ENCODE data around the gene MAGOHB. TPM values are rescaled to one million over a fixed set of nuclear protein-coding genes. Genes with fewer than 3 reads are reported as not detected.

The MAGOHB gene
- total RNA-seq, 1 donor from 2014 or later = 30.5 TPM

- Histone ChIP-seq H3K9me3 (ENCODE audit: insufficient read depth, low read depth, low read length) (no peaks in the 10 kb centered on the region), H3K4me1 (ENCODE audit: insufficient read depth, low read length) (no peaks in the 10 kb centered on the region), H3K9ac (ENCODE audit: low read length) (no peak overlapping the region), H2AFZ (ENCODE audit: low read depth, low read length) (no peak overlapping the region), H3K27me3 (ENCODE audit: insufficient read depth, low read length) (peaks cover 3% of the 10 kb centered on the region), H3K27ac (ENCODE audit: low read depth, low read length) (no peak overlapping the region), H3K36me3 (ENCODE audit: insufficient read depth, low read length) (no peaks in the 10 kb centered on the region), H4K20me1 (ENCODE audit: insufficient read depth, low read length) (no peaks in the 10 kb centered on the region), H3K4me3 (ENCODE audit: insufficient read depth, low read depth, low read length) (no peak overlapping the region), H3K4me2 (ENCODE audit: low read length) (no peak overlapping the region), H3K79me2 (ENCODE audit: insufficient read depth, low read length) (no peaks in the 10 kb centered on the region)
- no peak for DNase-seq (ENCODE audit: low read depth)
- Mint-ChIP-seq H3K4me3 (ENCODE audit: unreplicated experiment) (no peak overlapping the region), H3K9me3 (ENCODE audit: unreplicated experiment) (no peaks in the 10 kb centered on the region), H3K36me3 (ENCODE audit: low read depth, unreplicated experiment) (no peaks in the 10 kb centered on the region), H3K27me3 (ENCODE audit: low read depth, unreplicated experiment) (no peaks in the 10 kb centered on the region), H3K4me1 (ENCODE audit: low read depth, unreplicated experiment) (peaks cover 4% of the 10 kb centered on the region), H3K27ac (ENCODE audit: unreplicated experiment) (no peak overlapping the region)
- TF ChIP-seq CTCF (IDR thresholded peaks at IDR 0.05; ENCODE audit: insufficient read depth, low read depth, low read length) (no peak), EZH2 (IDR thresholded peaks at IDR 0.05; ENCODE audit: insufficient read depth, low read length) (no peak)
- FAIRE-seq = no peak
Measured at GRCh38 chr12:10558301-10558700, 55.1 kb downstream of the MAGOHB start.

GRCh38 chr12:10557766-10558165 lies 55.6 kb downstream of the MAGOHB start:
- Histone ChIP-seq H3K27me3 (ENCODE audit: insufficient read depth, low read length) (peaks cover 3% of the 10 kb centered on the region), H3K4me3 (ENCODE audit: insufficient read depth, low read depth, low read length) (no peak overlapping the region), H4K20me1 (ENCODE audit: insufficient read depth, low read length) (no peaks in the 10 kb centered on the region), H3K79me2 (ENCODE audit: insufficient read depth, low read length) (no peaks in the 10 kb centered on the region), H3K4me2 (ENCODE audit: low read length) (no peak overlapping the region), H3K27ac (ENCODE audit: low read depth, low read length) (no peak overlapping the region), H3K4me1 (ENCODE audit: insufficient read depth, low read length) (no peaks in the 10 kb centered on the region), H2AFZ (ENCODE audit: low read depth, low read length) (no peak overlapping the region), H3K9ac (ENCODE audit: low read length) (no peak overlapping the region), H3K36me3 (ENCODE audit: insufficient read depth, low read length) (no peaks in the 10 kb centered on the region), H3K9me3 (ENCODE audit: insufficient read depth, low read depth, low read length) (no peaks in the 10 kb centered on the region)
- FAIRE-seq (no peak), DNase-seq (ENCODE audit: low read depth) (no peak)
- Mint-ChIP-seq H3K27ac (ENCODE audit: unreplicated experiment) (no peak overlapping the region), H3K27me3 (ENCODE audit: low read depth, unreplicated experiment) (no peaks in the 10 kb centered on the region), H3K4me3 (ENCODE audit: unreplicated experiment) (no peak overlapping the region), H3K4me1 (ENCODE audit: low read depth, unreplicated experiment) (peaks cover 4% of the 10 kb centered on the region), H3K36me3 (ENCODE audit: low read depth, unreplicated experiment) (no peaks in the 10 kb centered on the region), H3K9me3 (ENCODE audit: unreplicated experiment) (no peaks in the 10 kb centered on the region)
- TF ChIP-seq CTCF (IDR thresholded peaks at IDR 0.05; ENCODE audit: insufficient read depth, low read depth, low read length) = no peak
- no peak for TF ChIP-seq EZH2 (IDR thresholded peaks at IDR 0.05; ENCODE audit: insufficient read depth, low read length)

GRCh38 chr12:10557329-10557728 lies 56.1 kb downstream of the MAGOHB start:
- no peaks in the 10 kb centered on the region for H3K36me3 ChIP-seq (ENCODE audit: insufficient read depth, low read length)
- H3K27me3 ChIP-seq (ENCODE audit: insufficient read depth, low read length) = peaks cover 3% of the 10 kb centered on the region
- H3K79me2 ChIP-seq (ENCODE audit: insufficient read depth, low read length) = no peaks in the 10 kb centered on the region
- no peaks in the 10 kb centered on the region for H3K9me3 ChIP-seq (ENCODE audit: insufficient read depth, low read depth, low read length)
- Mint-ChIP-seq H3K4me3 (ENCODE audit: unreplicated experiment) (no peak overlapping the region), H3K27me3 (ENCODE audit: low read depth, unreplicated experiment) (no peaks in the 10 kb centered on the region), H3K27ac (ENCODE audit: unreplicated experiment) (no peak overlapping the region), H3K9me3 (ENCODE audit: unreplicated experiment) (peaks cover 3% of the 10 kb centered on the region), H3K36me3 (ENCODE audit: low read depth, unreplicated experiment) (no peaks in the 10 kb centered on the region), H3K4me1 (ENCODE audit: low read depth, unreplicated experiment) (peaks cover 4% of the 10 kb centered on the region)
- no peaks in the 10 kb centered on the region for H4K20me1 ChIP-seq (ENCODE audit: insufficient read depth, low read length)
- H3K4me2 ChIP-seq (ENCODE audit: low read length) = no peak overlapping the region
- H2AFZ ChIP-seq (ENCODE audit: low read depth, low read length) = no peak overlapping the region
- no peak overlapping the region for H3K4me3 ChIP-seq (ENCODE audit: insufficient read depth, low read depth, low read length)
- H3K4me1 ChIP-seq (ENCODE audit: insufficient read depth, low read length) = no peaks in the 10 kb centered on the region
- no peak for FAIRE-seq
- H3K27ac ChIP-seq (ENCODE audit: low read depth, low read length) = no peak overlapping the region
- no peak overlapping the region for H3K9ac ChIP-seq (ENCODE audit: low read length)
- TF ChIP-seq EZH2 (IDR thresholded peaks at IDR 0.05; ENCODE audit: insufficient read depth, low read length) (no peak), CTCF (IDR thresholded peaks at IDR 0.05; ENCODE audit: insufficient read depth, low read depth, low read length) (no peak)
- no peak for DNase-seq (ENCODE audit: low read depth)
